Stimulated activated CD4-positive, alpha-beta T cell treated with anti-CD3 and anti-CD28 coated beads, Interleukin-12 subunit alpha, Interleukin-12 subunit beta, amount 100 ng/mL, for 24 hours (primary cell): ENCODE data around the gene SMIM27.
"Not testable (repeated sequence)": the region's sequence is repeated elsewhere in the genome, so short reads cannot be mapped to it uniquely, and the experiment has no call there.

Experiments used
- DNase-seq, 2 experiments: peaks; one replicate each; pipeline ENCODE4 v3.0.0-alpha.2; 2020; ENCODE audit warnings: low read depth in 2 of 2

The SMIM27 gene

GRCh38 chr9:32552172-32552872 lies at the start of gene SMIM27, which contains the start of gene TOPORS:
TSS of gene SMIM27 (plus strand) at chr9:32552327. CDS start at chr9:32552435, 108 bp downstream.
TSS of gene TOPORS (minus strand) at chr9:32552586. CDS start at chr9:32552436, 150 bp downstream.
- DNase-seq: peak; percentile 79 to 83

- no peak for DNase-seq
Measured at GRCh38 chr9:32502464-32502863, 49.7 kb upstream of the SMIM27 start.

- no peak for DNase-seq
Measured at GRCh38 chr9:32503008-32503407, 49.1 kb upstream of the SMIM27 start.

GRCh38 chr9:32508728-32509127 lies 43.4 kb upstream of the SMIM27 start:
- DNase-seq: no peak

- no peak for DNase-seq
Measured at GRCh38 chr9:32516241-32516640, 35.9 kb upstream of the SMIM27 start.

- no peak for DNase-seq
Measured at GRCh38 chr9:32518276-32518675, 33.9 kb upstream of the SMIM27 start.

GRCh38 chr9:32523910-32524309 lies 28.2 kb upstream of the SMIM27 start:
- no peak for DNase-seq

- DNase-seq: not testable (repeated sequence)
Measured at GRCh38 chr9:32524558-32524891, 27.6 kb upstream of the SMIM27 start.

GRCh38 chr9:32524892-32525708 lies 27.0 kb upstream of the SMIM27 start:
- DNase-seq: peak in 1 of 2 experiments; percentile 2

GRCh38 chr9:32525709-32526030 lies 26.5 kb upstream of the SMIM27 start:
- DNase-seq: no peak

- peak; percentile 61 to 71 for DNase-seq
Measured at GRCh38 chr9:32526041-32526706, 26.0 kb upstream of the SMIM27 start, which contains the start of gene RIGI. TSS of gene RIGI (minus strand) at chr9:32526196. CDS start at chr9:32526166, 30 bp downstream.

GRCh38 chr9:32526707-32527048 lies 25.4 kb upstream of the SMIM27 start:
- no peak for DNase-seq

- DNase-seq: no peak
Measured at GRCh38 chr9:32533336-32533735, 18.8 kb upstream of the SMIM27 start.

- DNase-seq: no peak
Measured at GRCh38 chr9:32533816-32534215, 18.3 kb upstream of the SMIM27 start.

GRCh38 chr9:32543047-32543446 lies 9.1 kb upstream of the SMIM27 start:
- no peak for DNase-seq

GRCh38 chr9:32545884-32546283 lies 6.2 kb upstream of the SMIM27 start:
- no peak for DNase-seq

GRCh38 chr9:32548213-32548612 lies 3.9 kb upstream of the SMIM27 start:
- not testable (repeated sequence) for DNase-seq

GRCh38 chr9:32550150-32550561 lies 2.0 kb upstream of the SMIM27 start:
- no peak for DNase-seq

- peak; percentile 81 to 85 for DNase-seq
Measured at GRCh38 chr9:32550562-32551275, 1.4 kb upstream of the SMIM27 start.

- peak; percentile 5 to 31 for DNase-seq
Measured at GRCh38 chr9:32551276-32552051, 663 bp upstream of the SMIM27 start.

- DNase-seq: no peak
Measured at GRCh38 chr9:32554107-32554506, 2.0 kb downstream of the SMIM27 start.
